Breast epithelium (tissue), 3 donors: Measurements from ENCODE around the gene RBP2.

Source experiments
- CTCF ChIP-seq, 3 donors: fragments of 450-650 bp; IDR thresholded peaks; one replicate each; pipeline ENCODE4 v1.5.1; 2016 to 2017; ENCODE audit warnings: antibody characterized with exemption in 3 of 3, mild to moderate bottlenecking in 3 of 3, moderate library complexity in 3 of 3
- POLR2A ChIP-seq: fragments of 450-650 bp; IDR thresholded peaks from one replicate; pipeline ENCODE4 v1.6.1; 2016; ENCODE audit warnings: antibody characterized with exemption, mild to moderate bottlenecking, moderate library complexity

GRCh38 chr3:139434228-139434627 lies 42.1 kb downstream of the RBP2 start:
- no peak for TF ChIP-seq POLR2A
- no peak for TF ChIP-seq CTCF (IDR thresholded peaks at IDR 0.05)
